GM21825 (cell line): ENCODE measurements around the gene TCTN2.

Experiments
- ATAC-seq: cut with Tn5 transposase; IDR thresholded peaks from one replicate; pipeline ENCODE4 v1.9.1; 2021; ENCODE audit warnings: mild to moderate bottlenecking, moderate library complexity; ENCODE audit not compliant: unreplicated experiment

Gene TCTN2

GRCh38 chr12:123683964-123684363 is 13.1 kb downstream of the TCTN2 start:
- no peak for ATAC-seq

- ATAC-seq: no peak
Observed at GRCh38 chr12:123686636-123687190, 15.8 kb downstream of the TCTN2 start.

- no peak for ATAC-seq
Observed at GRCh38 chr12:123690191-123690840, 19.4 kb downstream of the TCTN2 start.

- no peak for ATAC-seq
Observed at GRCh38 chr12:123696207-123696606, 25.3 kb downstream of the TCTN2 start.

- ATAC-seq: no peak
Observed at GRCh38 chr12:123696646-123697045, 25.7 kb downstream of the TCTN2 start.

GRCh38 chr12:123705935-123706334 is 35.0 kb downstream of the TCTN2 start:
- ATAC-seq: no peak

GRCh38 chr12:123707466-123707865 is 36.6 kb downstream of the TCTN2 start:
- ATAC-seq: no peak

- no peak for ATAC-seq
Observed at GRCh38 chr12:123712780-123713319, 41.9 kb downstream of the TCTN2 start.

- ATAC-seq: no peak
Observed at GRCh38 chr12:123713398-123713797, 42.5 kb downstream of the TCTN2 start.

GRCh38 chr12:123713823-123714585 is 43.1 kb downstream of the TCTN2 start:
- no peak for ATAC-seq

GRCh38 chr12:123715195-123715594 is 44.3 kb downstream of the TCTN2 start:
- ATAC-seq: no peak

GRCh38 chr12:123717350-123717749 is 46.4 kb downstream of the TCTN2 start:
- no peak for ATAC-seq

GRCh38 chr12:123720141-123720814 is 49.4 kb downstream of the TCTN2 start:
- ATAC-seq: no peak

- no peak for ATAC-seq
Observed at GRCh38 chr12:123721245-123721644, 50.3 kb downstream of the TCTN2 start.

- no peak for ATAC-seq
Observed at GRCh38 chr12:123723011-123723410, 52.1 kb downstream of the TCTN2 start.

- no peak for ATAC-seq
Observed at GRCh38 chr12:123723765-123724164, 52.9 kb downstream of the TCTN2 start.

GRCh38 chr12:123726244-123726643 is 55.3 kb downstream of the TCTN2 start:
- ATAC-seq: no peak

GRCh38 chr12:123726962-123727361 is 56.0 kb downstream of the TCTN2 start:
- ATAC-seq: no peak

- no peak for ATAC-seq
Observed at GRCh38 chr12:123727878-123728277, 57.0 kb downstream of the TCTN2 start.

GRCh38 chr12:123731596-123731995 is 60.7 kb downstream of the TCTN2 start:
- ATAC-seq: no peak

GRCh38 chr12:123732251-123732650 is 61.3 kb downstream of the TCTN2 start:
- no peak for ATAC-seq
